Ovary (tissue), 9 donors: Measurements from ENCODE around the gene PRKCE. TPM values are rescaled to one million over a fixed set of nuclear protein-coding genes. Genes with fewer than 3 reads are reported as not detected.

ENCODE experiments used
- DNase-seq, 5 donors: peaks; one replicate each; pipeline ENCODE4 v3.0.0-alpha.2; 2019 to 2020
- H3K27ac ChIP-seq, 2 donors: fragments of 200-600 bp; one replicate each; pipeline versions ENCODE4 v1.5.1 to v1.8.0; 2019 to 2022
- H3K27me3 ChIP-seq: fragments of 200-600 bp; one replicate; pipeline ENCODE4 v1.8.0; 2022
- H3K36me3 ChIP-seq: fragments of 200-600 bp; sonication (generic); one replicate; pipeline ENCODE4 v1.5.1; 2019
- H3K4me1 ChIP-seq: one replicate; pipeline ENCODE4 v1.8.1; 2013; ENCODE audit warnings: mild to moderate bottlenecking, moderate library complexity; ENCODE audit not compliant: insufficient read depth
- H3K4me3 ChIP-seq: fragments of 200-600 bp; sonication (generic); one replicate; pipeline ENCODE4 v1.5.1; 2017
- H3K9me3 ChIP-seq, 2 donors: fragments of 200-600 bp in 1 of 2; sonication (generic) in 1 of 2; one replicate each; pipeline versions ENCODE4 v1.5.1 to v1.8.1; 2013 to 2019; ENCODE audit warnings: mild to moderate bottlenecking in 1 of 2, moderate library complexity in 1 of 2
- CTCF ChIP-seq, 3 donors: fragments of 450-650 bp in 2 of 3; fragments of 200-600 bp in 1 of 3; IDR thresholded peaks; one replicate each; pipeline versions ENCODE4 v1.5.1 to v1.8.0; 2016 to 2022; ENCODE audit warnings: antibody characterized with exemption in 3 of 3, mild to moderate bottlenecking in 1 of 3
- EP300 ChIP-seq: sonication (generic); formaldehyde crosslinking; IDR thresholded peaks from one replicate; pipeline ENCODE4 v1.6.1; 2017; ENCODE audit warnings: antibody characterized with exemption
- POLR2A ChIP-seq: fragments of 450-650 bp; IDR thresholded peaks from one replicate; pipeline ENCODE4 v1.6.1; 2017; ENCODE audit warnings: antibody characterized with exemption, mild to moderate bottlenecking, moderate library complexity
- WGBS, 3 donors: extraction: QIAGEN DNeasy Blood & Tissue Kit in 1 of 3; methylation state at CpG; one replicate each; pipeline versions ENCODE4 v1.1.5 to v1.1.7; 2013 to 2017; 5-methylcytosine and 5-hydroxymethylcytosine counted together
- intact Hi-C, 4 donors: fragments of 100-400 bp; cut with DNase I; formaldehyde crosslinking; loops; one replicate each; pipeline versions ENCODE4 v1.11.0 to v1.15.1; 2022 to 2023
- polyA plus RNA-seq, 2 donors: library from polyadenylated mRNA; stranded (reverse); fragments of 200-250 nt in 1 of 2; fragments of 350-450 nt in 1 of 2; fragmentation: Illumina TruSeq in 1 of 2; extraction: RNeasy Lipid Tissue Mini Kit (QIAGEN cat#74804) in 1 of 2; gene quantifications; one replicate each; pipeline ENCODE4 v1.2.3, GENCODE V29; 2013 to 2014
- total RNA-seq, 7 donors: library from RNA; depleted of rRNA in 2 of 7; stranded (reverse); fragments of >200 nt in 2 of 7; fragmentation: NEBNext Ultra II Directional in 3 of 7; extraction: Animal tissue kit (Norgen Biotek cat#: 25700) in 3 of 7; gene quantifications; one replicate each; pipeline versions ENCODE4 v1.1.0 to v1.2.4, GENCODE V29; 2016 to 2023
- donor health status: DM: no; HTN: no; CAD: no; lungs with moderate emphysema.
- donor health status: DM: no; HTN: no; CAD: no.
- donor health status: Bipolar disorder and iron deficiency.
- donor health status: DM: yes; HTN: yes; CAD: no.
- donor health status: DM: no; HTN: no; CAD: no.
- donor health status: DM: yes; HTN: yes; CAD: no.

The PRKCE gene
- total and polyA plus RNA-seq, 9 donors, result 3.1 to 22.8 (median 12.8) TPM

- Histone ChIP-seq H3K9me3 (no peaks in the 10 kb centered on the region), H3K4me3 (no peak overlapping the region), H3K4me1 (peaks cover 2% of the 10 kb centered on the region), H3K36me3 (no peaks in the 10 kb centered on the region), H3K27me3 (no peaks in the 10 kb centered on the region), H3K27ac (no peak overlapping the region)
- TF ChIP-seq CTCF (IDR thresholded peaks at IDR 0.05) (no peak), POLR2A (no peak), EP300 (no peak)
- no peak for DNase-seq
- WGBS, 3 donors, result 85 to 92% (median 91%) methylated on average over 3 of the region's 3 CpGs
- intact Hi-C loops, result no loop called here
Measured at GRCh38 chr2:45812011-45812500, 160.6 kb downstream of the PRKCE start.

- no peaks in the 10 kb centered on the region for H3K27me3 ChIP-seq
- H3K4me1 ChIP-seq, result peaks cover 2% of the 10 kb centered on the region
- H3K36me3 ChIP-seq, result no peaks in the 10 kb centered on the region
- intact Hi-C loops, result no loop called here
- peak in 4 of 5 donors; percentile 30 to 52 (median 40) for DNase-seq
- no peaks in the 10 kb centered on the region for H3K9me3 ChIP-seq
- peak overlapping the region in 1 of 2 donors; percentile 19 for H3K27ac ChIP-seq
- no peak overlapping the region for H3K4me3 ChIP-seq
- no peak for TF ChIP-seq EP300
- no peak for TF ChIP-seq POLR2A
- no peak for TF ChIP-seq CTCF (IDR thresholded peaks at IDR 0.05)
- 57 to 59% (median 58%) methylated on average over 13 of the region's 13 CpGs for WGBS, 3 donors
Measured at GRCh38 chr2:45813003-45813941, 161.8 kb downstream of the PRKCE start.

- H3K4me3 ChIP-seq, result no peak overlapping the region
- H3K27me3 ChIP-seq, result no peaks in the 10 kb centered on the region
- intact Hi-C loops, result no loop called here
- H3K4me1 ChIP-seq, result peaks cover 2% of the 10 kb centered on the region
- no peaks in the 10 kb centered on the region for H3K36me3 ChIP-seq
- no peak for DNase-seq
- H3K9me3 ChIP-seq, result no peaks in the 10 kb centered on the region
- 65 to 79% (median 67%) methylated on average over 3 of the region's 3 CpGs for WGBS, 3 donors
- no peak for TF ChIP-seq EP300
- TF ChIP-seq POLR2A, result no peak
- TF ChIP-seq CTCF (IDR thresholded peaks at IDR 0.05), result no peak
- H3K27ac ChIP-seq, result no peak overlapping the region
Measured at GRCh38 chr2:45814488-45814887, 163.0 kb downstream of the PRKCE start.

GRCh38 chr2:45814951-45815621 is 163.6 kb downstream of the PRKCE start:
- Histone ChIP-seq H3K4me1 (peaks cover 2% of the 10 kb centered on the region), H3K9me3 (no peaks in the 10 kb centered on the region)

More at GRCh38 chr2:45814951-45815621, 163.6 kb downstream of the PRKCE start:
- 90 to 94% (median 94%) methylated on average over 2 of the region's 2 CpGs for WGBS, 3 donors
- Histone ChIP-seq H3K27ac (no peak overlapping the region), H3K36me3 (no peaks in the 10 kb centered on the region), H3K4me3 (no peak overlapping the region), H3K27me3 (no peaks in the 10 kb centered on the region)
- intact Hi-C loops, result no loop called here
- TF ChIP-seq CTCF (IDR thresholded peaks at IDR 0.05) (no peak), POLR2A (no peak), EP300 (no peak)
- no peak for DNase-seq
